Nephron (organoid): ENCODE measurements around the gene AP5S1.
A peak's percentile ranks its signal among the peaks of the same experiment; 100 is the strongest.

ENCODE experiments used
- H3K27ac Mint-ChIP-seq, 3 experiments: 2 replicates each; pipeline ENCODE4 v1.8.0; 2020; ENCODE audit warnings: mixed read lengths in 3 of 3, mild to moderate bottlenecking in 2 of 3, moderate library complexity in 1 of 3
- H3K27me3 Mint-ChIP-seq: 2 replicates; pipeline ENCODE4 v1.8.0; 2021; ENCODE audit warnings: low read depth, mild to moderate bottlenecking, moderate library complexity, mixed read lengths
- H3K36me3 Mint-ChIP-seq: 2 replicates; pipeline ENCODE4 v1.8.0; 2020; ENCODE audit warnings: low read depth, mixed read lengths
- H3K4me1 Mint-ChIP-seq: 2 replicates; pipeline ENCODE4 v1.8.0; 2020; ENCODE audit warnings: mixed read lengths
- H3K4me3 Mint-ChIP-seq, 3 experiments: 2 replicates each; pipeline ENCODE4 v1.8.0; 2020; ENCODE audit warnings: mild to moderate bottlenecking in 3 of 3, mixed read lengths in 3 of 3, moderate library complexity in 2 of 3
- H3K9me3 Mint-ChIP-seq: 2 replicates; pipeline ENCODE4 v1.8.0; 2020; ENCODE audit warnings: mixed read lengths
- TF ChIP-seq, protein P1 (sequence below), 3 experiments: fragments of 200-600 bp; sonication (generic); IDR thresholded peaks; one replicate each; pipeline ENCODE4 v1.5.0; 2021; ENCODE audit warnings: antibody characterized with exemption in 3 of 3; ENCODE audit not compliant: unreplicated experiment in 3 of 3

AP5S1 gene

DNA sequence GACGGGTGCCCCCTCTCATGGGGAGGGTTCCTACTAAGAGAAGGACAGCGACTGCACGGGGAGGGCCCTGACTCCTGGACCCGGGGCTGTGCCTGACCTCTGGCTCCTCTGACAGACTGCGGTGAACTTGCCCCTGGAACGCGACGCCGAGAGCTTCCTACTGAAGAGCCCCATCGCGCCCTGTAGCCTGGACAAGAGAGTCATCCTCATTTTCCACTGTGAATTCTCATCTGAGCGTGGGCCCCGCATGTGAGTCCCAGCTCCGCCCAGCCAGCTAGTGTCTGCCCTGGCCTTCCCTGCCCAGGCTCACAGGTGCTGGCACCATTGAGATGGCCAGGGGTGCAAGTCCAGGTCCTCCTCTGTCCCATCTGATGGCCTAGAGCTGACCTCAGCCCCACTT is 17.1 kb upstream of the AP5S1 start:
- no peak overlapping the region for H3K4me3 Mint-ChIP-seq
- peaks cover 70% of the 10 kb centered on the region for H3K4me1 Mint-ChIP-seq
- H3K9me3 Mint-ChIP-seq: no peaks in the 10 kb centered on the region
- peaks cover 33% of the 10 kb centered on the region for H3K36me3 Mint-ChIP-seq
- peaks cover 4% of the 10 kb centered on the region for H3K27me3 Mint-ChIP-seq
- peak overlapping the region in 2 of 3 experiments; percentile 59 to 74 for H3K27ac Mint-ChIP-seq
- TF ChIP-seq, protein P1, sequence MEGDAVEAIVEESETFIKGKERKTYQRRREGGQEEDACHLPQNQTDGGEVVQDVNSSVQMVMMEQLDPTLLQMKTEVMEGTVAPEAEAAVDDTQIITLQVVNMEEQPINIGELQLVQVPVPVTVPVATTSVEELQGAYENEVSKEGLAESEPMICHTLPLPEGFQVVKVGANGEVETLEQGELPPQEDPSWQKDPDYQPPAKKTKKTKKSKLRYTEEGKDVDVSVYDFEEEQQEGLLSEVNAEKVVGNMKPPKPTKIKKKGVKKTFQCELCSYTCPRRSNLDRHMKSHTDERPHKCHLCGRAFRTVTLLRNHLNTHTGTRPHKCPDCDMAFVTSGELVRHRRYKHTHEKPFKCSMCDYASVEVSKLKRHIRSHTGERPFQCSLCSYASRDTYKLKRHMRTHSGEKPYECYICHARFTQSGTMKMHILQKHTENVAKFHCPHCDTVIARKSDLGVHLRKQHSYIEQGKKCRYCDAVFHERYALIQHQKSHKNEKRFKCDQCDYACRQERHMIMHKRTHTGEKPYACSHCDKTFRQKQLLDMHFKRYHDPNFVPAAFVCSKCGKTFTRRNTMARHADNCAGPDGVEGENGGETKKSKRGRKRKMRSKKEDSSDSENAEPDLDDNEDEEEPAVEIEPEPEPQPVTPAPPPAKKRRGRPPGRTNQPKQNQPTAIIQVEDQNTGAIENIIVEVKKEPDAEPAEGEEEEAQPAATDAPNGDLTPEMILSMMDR (IDR thresholded peaks at IDR 0.05; ENCODE audit: unreplicated experiment in 3 of 3): no peak

DNA sequence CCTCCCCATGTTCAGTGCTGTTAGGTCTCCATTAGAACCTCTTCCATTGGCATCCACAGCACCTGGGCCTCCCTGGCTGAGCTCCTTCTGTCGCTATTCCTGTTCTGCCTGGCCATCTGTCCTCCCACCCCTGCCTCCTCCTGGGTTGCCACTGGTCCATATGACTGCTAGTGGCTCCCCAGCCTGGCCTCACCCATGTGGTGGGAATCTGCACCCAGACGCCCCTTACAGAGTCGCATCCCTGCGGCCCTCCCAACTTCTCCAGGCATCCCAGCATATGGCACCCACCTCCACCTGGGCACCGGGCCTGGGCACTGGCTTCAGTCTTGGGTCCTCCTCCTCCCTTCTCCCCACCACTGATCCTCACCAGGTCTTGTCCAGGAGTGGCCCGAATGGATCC is 16.5 kb upstream of the AP5S1 start:
- H3K36me3 Mint-ChIP-seq: peaks cover 33% of the 10 kb centered on the region
- peak overlapping the region in 2 of 3 experiments; percentile 59 to 74 for H3K27ac Mint-ChIP-seq
- no peak overlapping the region for H3K4me3 Mint-ChIP-seq
- TF ChIP-seq, protein P1 (IDR thresholded peaks at IDR 0.05; ENCODE audit: unreplicated experiment in 3 of 3): no peak
- H3K27me3 Mint-ChIP-seq: peaks cover 4% of the 10 kb centered on the region
- H3K4me1 Mint-ChIP-seq: peaks cover 67% of the 10 kb centered on the region
- no peaks in the 10 kb centered on the region for H3K9me3 Mint-ChIP-seq

DNA sequence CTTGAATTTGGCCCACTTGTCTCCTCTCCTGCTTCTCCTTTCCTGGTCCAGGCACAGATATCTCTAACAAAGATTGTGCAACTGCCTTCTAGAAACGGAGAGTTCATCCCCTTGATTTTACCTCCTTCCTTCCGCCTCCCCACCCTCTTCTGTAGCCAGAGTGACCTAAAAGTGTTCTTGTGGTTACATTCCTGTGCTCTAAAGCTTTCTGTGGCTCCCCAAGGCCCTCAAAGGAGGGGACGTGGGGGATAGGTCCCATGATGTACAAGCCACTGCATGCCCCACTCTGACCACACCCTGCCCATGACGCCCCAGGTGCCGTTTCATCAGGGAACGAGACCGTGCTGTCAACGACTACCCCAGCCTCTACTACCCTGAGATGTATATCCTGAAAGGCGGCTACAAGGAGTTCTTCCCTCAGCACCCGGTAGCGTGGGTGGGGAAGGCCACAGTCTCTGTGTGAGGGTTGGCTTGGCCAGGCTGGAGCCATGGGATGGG is 16.0 kb upstream of the AP5S1 start:
- Mint-ChIP-seq H3K9me3 (no peaks in the 10 kb centered on the region), H3K4me3 (no peak overlapping the region), H3K27me3 (peaks cover 4% of the 10 kb centered on the region), H3K27ac (peak overlapping the region in 1 of 3 experiments; percentile 74), H3K4me1 (peaks cover 62% of the 10 kb centered on the region), H3K36me3 (peaks cover 33% of the 10 kb centered on the region)
- TF ChIP-seq, protein P1 (IDR thresholded peaks at IDR 0.05; ENCODE audit: unreplicated experiment in 3 of 3): no peak

DNA sequence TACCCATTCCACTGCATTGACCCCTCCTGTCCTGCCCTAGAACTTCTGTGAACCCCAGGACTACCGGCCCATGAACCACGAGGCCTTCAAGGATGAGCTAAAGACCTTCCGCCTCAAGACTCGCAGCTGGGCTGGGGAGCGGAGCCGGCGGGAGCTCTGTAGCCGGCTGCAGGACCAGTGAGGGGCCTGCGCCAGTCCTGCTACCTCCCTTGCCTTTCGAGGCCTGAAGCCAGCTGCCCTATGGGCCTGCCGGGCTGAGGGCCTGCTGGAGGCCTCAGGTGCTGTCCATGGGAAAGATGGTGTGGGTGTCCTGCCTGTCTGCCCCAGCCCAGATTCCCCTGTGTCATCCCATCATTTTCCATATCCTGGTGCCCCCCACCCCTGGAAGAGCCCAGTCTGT is 15.6 kb upstream of the AP5S1 start:
- peaks cover 57% of the 10 kb centered on the region for H3K4me1 Mint-ChIP-seq
- no peak overlapping the region for H3K4me3 Mint-ChIP-seq
- H3K27me3 Mint-ChIP-seq: peaks cover 4% of the 10 kb centered on the region
- H3K9me3 Mint-ChIP-seq: no peaks in the 10 kb centered on the region
- peaks cover 33% of the 10 kb centered on the region for H3K36me3 Mint-ChIP-seq
- TF ChIP-seq, protein P1 (IDR thresholded peaks at IDR 0.05; ENCODE audit: unreplicated experiment in 3 of 3): no peak
- H3K27ac Mint-ChIP-seq: peak overlapping the region in 1 of 3 experiments; percentile 99

DNA sequence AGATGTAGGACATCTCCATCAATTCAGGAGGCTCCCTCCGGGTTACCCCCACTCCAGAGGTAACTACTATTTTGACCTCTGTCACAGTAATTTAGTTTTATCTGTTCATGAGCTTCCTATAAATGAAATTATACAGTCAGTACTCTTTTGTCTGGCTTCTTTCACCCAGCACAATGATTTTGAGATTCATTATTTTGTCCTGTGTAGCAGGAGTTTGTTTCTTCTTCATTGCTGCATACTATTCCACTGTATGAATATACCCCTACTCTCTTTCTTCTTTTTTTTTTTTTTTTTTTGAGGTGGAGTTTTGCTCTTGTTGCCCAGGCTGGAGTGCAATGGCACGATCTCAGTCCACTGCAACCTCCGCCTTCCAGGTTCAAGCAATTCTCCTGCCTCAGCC is 11.8 kb upstream of the AP5S1 start:
- peaks cover 62% of the 10 kb centered on the region for H3K4me1 Mint-ChIP-seq
- peaks cover 17% of the 10 kb centered on the region for H3K36me3 Mint-ChIP-seq
- H3K9me3 Mint-ChIP-seq: no peaks in the 10 kb centered on the region
- peaks cover 7% of the 10 kb centered on the region for H3K27me3 Mint-ChIP-seq
- H3K27ac Mint-ChIP-seq: peak overlapping the region in 2 of 3 experiments; percentile 89 to 99
- H3K4me3 Mint-ChIP-seq: no peak overlapping the region
- TF ChIP-seq, protein P1 (IDR thresholded peaks at IDR 0.05; ENCODE audit: unreplicated experiment in 3 of 3): no peak
